ENCODE data around the gene SLC41A3. TPM values are rescaled to one million over a fixed set of nuclear protein-coding genes. Genes with fewer than 3 reads are reported as not detected.
"Not testable (repeated sequence)": the region's sequence is repeated elsewhere in the genome, so short reads cannot be mapped to it uniquely, and the experiment has no call there.

SLC41A3 gene
- total RNA-seq, 1 experiment from 2014 or later = 41.2 TPM

DNA sequence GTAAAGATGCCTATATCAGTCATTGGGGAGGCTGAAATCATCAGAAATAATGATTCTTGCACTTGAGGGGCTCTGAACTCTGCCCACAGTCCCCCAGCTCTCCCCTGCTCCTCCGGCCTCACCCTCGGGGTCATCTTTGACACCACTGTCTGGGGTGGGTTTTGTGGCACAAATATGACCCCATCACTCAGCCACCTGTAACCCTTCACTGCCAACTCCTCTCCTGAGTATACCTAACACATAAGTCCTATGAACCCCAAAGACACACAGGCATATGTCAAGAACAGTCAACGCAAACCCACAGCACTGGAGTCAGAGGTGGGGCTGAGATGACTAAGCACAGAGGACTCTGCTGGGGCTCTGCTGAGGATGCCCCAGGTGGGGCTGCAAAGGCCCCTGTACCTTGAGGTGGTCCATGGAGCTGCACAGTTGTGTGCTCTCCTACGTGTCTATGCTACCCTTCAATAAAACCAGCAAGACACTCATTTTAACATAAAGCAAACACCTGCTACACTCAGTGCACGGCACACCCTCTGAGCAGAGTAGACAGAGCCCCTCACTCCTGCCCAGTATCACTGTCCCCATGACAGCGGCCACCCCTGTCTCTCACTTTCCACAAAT, 29.9 kb downstream of the SLC41A3 start:
- DNase-seq (ENCODE audit: low read depth) = no peak

DNA sequence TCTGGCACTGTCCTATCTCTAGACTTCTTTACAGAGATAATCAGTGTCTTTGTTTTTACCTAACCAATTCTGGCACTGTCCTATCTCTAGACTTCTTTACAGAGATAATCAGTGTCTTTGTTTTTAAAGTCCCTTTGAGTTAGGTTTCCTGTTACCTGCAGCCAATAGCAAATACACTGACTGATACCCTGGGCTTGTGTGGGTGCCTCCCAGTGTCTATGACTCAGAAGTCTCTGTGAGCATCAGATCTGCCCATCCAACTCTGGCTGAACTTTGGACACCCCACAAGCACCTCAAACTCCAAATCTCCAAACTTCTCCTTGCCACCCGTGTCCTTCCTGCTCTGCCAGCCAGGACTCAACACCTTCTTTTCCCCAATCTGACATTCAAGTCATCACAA, 30.4 kb downstream of the SLC41A3 start:
- DNase-seq (ENCODE audit: low read depth) = no peak

DNA sequence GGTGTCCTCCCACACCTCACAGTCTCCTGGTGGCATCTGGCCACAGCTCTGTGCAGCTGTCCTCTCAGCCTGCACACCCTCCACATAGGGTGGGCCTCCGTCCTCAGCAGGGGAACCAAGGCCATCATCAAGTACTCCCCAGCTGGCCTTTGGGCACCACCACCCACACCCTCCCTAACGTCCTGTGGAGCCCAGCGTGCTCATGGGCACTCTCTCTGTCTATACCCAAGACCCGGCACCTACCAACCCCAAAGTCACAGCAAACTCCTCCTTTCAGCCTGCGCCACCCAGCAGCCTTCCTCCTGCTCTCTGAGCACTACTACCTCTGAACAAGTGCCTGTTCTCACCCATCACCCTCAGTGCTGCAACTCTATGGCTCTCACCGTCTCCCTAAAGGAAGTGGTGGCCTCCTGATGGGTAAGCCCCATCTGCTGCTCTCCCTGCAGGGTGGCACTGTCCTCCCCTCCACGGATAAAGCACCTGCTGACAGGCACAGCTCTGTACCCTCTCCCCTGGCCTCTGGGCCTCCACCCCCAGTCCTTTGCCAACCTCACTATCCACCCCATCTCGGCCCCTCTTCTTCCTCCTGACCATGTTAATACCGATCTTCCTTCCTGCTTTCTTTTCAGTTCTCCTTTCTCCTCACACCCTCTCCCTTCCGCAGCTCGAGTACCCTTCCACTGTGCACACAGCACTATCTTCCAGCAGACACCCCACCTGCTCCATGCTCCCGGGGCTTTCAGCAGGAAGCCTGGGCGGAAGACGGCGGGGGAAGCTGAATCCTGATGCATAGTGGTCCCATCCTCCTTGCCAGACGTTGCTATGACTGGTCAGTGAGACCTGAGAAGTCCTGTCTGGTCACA, 31.5 kb downstream of the SLC41A3 start:
- DNase-seq (ENCODE audit: low read depth) = no peak

DNA sequence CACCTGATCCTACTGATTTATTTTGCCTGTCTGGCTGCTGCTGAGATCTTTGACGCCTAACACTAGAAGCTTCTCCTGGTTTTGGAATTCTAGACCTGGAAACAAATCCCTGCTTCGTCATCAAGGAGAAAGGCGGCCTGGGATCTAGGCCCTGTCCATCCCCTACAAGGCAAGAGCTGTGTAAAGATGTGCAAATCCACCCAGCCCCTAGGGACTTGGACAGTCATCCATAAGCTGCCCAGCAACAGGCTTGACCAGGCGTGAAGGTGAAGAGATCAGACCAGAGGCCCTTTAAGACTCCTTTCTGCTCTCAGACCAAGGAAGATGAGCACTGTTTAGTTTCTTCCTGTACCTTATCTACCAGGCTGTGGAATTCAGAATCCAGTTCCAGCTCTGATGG, 32.2 kb downstream of the SLC41A3 start:
- peak; percentile 14 for DNase-seq (ENCODE audit: low read depth)

DNA sequence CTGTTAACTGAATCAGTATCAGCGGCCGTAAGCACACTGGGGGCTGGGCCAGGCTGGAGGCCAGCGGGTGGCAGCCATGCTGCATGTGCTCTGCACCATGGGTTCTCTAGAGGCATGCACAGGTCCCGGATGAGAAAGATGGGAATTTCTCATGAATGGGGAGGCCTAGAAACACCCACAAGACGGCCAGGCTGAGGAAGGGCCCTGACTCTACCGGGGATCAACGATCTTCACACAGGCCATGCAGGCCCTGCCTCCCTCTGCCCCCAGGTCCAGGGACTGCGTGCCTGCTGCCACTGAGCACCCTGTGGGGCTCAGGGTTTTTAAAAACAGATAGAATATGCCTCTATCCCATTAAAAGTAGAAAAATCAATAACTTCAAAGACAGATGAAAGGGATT, 32.7 kb downstream of the SLC41A3 start:
- no peak for DNase-seq (ENCODE audit: low read depth)

DNA sequence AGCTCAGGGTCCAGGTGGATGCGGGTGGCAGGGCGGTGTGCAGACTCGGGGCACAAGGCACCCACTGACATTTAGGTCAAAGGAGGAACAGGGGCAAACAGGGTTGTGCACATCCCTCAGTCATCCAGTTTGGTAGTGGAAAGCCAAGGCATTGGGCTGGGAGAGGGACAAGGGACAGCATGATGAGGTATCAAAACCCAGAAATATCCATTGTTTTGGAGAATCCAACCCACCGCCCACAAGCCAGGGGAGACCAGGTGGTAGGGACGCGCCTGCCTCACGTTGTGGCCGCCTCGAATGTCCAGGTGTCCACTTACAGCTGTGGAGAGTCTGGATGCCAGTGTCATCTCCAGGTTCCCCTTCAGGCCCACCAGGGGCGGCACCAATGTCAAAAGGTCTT, 33.3 kb downstream of the SLC41A3 start:
- DNase-seq (ENCODE audit: low read depth) = no peak

DNA sequence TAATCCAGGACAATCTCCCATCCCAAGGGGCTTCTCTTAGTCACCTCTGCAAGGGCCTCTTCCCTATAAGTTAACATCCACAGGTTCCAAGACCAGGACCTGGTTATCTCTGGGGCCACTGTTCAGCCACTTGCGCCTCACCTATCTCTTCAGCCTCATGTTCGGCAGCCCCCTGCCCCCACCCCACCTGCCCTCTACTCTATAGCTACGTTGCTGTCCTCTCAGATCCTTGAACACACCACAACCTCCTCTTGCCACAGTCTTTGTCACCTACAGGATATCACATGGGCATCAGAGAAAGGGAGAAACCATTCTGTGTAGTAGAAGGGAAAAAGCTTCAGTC, 33.9 kb downstream of the SLC41A3 start:
- no peak for DNase-seq (ENCODE audit: low read depth)

DNA sequence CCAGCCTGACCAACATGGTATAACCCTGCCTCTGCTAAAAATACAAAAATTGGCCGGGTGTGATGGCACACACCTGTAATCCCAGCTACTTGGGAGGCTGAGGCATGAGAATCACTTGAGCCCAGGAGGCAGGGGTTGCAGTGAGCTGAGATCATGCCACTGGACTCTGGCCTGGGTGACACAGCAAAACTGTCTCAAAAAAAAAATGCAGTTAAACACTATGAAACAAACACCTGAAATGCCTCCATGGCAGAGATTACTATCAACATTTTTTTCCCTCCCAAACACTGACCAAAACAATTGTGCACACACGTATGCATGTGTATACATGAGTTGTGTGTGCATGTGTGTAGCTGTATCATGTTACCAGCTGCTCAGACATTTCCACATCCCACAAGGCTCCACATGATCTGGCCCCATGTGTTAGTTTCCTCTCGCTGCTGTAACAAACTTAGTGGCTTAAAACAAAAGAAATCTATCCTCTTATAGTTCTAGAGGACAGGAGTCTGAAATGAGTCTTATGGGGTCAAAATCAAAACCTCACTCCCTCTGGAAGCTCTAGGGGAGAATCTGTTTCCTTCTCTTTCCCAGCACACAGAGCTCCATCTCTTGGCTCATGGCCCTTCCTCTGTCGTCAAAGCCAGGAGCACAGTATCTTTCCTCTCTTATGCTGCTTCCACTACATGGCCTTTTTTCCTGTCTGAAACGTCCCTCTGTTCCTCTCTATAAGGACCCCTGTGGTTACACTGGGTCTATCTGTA, 34.5 kb downstream of the SLC41A3 start:
- no peak for DNase-seq (ENCODE audit: low read depth)

DNA sequence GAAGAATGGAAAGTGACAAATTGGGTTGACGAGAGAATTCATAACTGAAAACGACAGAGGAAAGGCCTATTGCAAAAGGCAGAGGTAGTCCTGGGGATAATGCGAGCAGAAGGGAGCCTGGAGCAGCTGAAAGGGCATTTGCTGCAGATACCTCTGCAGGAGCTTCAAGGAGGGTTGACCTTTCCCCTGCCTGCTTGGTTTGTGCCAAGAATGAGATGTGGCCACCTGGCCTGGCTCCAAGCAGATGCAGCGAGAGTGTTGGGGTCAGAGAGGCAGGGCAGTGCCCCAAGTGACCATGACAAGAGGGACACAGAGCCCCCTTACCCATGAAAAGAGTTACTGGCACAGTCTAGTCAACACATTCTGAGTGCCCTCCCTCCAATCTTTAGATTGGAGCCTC, 43.5 kb downstream of the SLC41A3 start:
- no peak for DNase-seq (ENCODE audit: low read depth)

DNA sequence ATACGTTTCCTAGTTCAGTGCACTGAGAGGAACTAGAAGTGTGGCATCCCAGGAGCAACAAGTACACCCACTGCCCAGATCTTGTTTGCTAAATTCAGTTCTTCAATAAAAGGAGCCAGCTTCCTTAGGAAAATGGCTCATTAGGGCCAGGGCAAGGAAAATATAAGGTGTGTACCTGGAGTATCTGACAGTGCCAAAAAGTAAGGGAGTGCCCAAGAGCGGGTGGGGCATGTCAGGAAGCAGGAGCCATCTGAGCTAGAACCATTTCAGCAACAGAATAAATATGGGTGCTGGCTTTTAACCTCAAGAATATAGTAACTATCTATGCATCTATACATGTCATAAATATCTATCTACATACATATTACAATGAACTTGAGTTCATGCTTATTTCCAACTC, 44.1 kb downstream of the SLC41A3 start:
- DNase-seq (ENCODE audit: low read depth) = no peak

DNA sequence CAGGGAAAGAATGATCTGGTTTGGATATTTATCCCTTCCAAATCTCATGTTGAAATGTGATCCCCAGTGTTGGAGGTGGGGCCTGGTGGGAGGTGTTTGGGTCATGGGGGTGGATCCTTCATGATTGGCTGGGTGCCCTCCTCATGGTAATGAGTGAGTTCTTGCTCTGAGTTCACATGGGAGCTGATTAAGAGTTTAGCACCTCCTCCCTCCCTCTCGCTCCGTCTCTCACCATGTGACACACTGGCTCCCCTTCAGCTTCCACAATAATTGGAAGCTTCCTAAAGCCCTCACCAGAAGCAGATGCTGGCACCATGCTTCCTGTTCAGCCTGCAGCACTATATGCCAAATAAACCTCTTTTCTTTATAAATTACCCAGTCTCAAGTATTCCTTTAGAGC, 45.1 kb downstream of the SLC41A3 start:
- not testable (repeated sequence) for DNase-seq (ENCODE audit: low read depth)

DNA sequence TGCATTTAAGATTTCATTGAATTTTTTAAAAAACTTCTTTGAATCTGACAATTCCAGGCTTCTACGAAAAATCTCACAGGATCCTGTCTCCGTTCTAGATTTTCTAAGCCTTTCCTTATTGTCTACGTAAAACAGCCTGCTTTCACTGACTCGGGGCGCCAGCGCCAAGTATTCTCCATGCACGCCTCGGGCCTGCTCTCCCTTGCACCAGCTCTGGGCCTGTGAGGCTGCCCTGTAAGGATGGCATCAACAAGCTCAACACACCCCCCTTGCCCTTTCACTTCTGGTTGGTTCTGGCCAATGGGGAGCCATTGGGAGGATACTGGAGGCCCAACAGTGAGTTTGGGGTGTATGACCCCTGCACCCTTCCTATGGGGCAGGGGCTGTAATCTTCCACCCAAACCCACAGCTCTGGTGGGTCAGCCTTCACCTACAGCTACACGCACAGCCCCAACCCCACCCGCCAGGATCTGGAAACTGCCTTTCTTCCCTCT, 47.8 kb downstream of the SLC41A3 start:
- no peak for DNase-seq (ENCODE audit: low read depth)

DNA sequence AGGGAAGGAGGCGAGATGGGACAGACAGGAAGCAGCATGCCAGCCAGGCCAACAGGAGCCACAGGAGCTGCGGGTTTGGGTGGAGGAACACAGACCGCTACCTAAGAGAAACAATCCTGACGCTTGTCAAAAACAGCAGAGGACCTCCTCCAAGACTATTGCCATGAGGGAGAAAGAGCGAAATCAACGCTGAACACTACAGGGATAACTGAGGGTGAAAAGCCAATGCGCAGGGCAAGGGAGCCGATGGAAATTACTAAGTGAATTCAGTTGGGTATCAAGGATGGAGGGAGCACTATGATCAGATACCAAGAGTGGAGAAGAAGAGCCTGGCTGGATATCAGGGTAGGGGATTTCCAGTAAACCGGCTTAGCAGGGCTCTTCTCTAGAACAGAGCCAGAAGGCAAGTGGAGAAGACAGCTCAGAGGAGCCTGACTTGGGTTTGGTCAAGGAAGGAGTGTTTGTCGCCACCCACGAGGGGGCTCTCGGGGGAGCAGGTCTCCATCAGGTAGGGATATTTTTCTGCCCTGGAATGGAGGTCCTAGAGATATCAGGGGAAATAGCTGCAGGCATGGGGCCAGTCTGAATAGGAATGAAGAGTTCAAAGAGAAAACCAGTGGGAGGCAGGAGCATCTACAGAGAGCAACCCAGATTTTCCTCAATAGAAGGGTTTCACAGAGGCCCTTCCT, 48.4 kb downstream of the SLC41A3 start:
- DNase-seq (ENCODE audit: low read depth) = no peak

DNA sequence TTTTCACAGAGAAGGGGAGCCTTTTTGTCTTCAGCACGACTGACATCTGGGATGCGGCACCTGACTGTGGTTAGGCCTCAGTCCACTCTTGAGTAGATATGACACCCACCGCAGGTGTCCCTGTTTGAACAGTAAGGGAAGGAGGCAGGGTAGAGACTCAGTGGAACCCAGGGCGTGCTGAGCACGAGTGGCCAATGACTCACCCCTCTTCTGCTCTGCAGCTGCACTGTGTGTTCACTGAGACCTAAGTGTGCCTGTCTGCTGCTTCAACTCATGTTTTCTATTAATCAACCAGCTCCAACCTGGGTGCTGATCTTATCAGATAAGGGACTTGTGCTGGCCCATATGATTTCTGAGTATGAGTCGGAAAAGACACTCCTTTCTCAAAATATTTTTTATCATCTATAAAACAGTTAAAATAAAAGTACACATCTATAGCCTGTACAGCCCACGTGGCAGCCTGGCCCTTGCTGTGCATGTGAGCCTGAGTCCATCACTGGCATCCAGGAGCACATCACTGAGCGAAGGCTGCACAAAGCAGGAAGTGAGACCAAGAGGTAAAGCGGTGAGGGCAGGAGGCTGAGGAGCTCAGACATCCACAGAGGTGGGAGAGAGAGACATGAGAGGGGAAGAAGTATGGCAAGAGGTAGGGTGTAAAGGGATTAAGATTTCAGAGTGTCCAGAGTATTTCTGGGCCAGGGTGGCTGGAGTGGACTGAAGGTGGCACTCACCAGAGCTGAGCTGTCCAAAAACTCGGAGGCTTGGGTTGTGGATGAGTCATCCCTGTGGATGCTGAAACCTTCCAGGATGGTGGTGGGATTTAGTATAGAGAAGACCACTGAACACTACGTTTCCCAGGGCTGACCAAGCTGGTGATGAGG, 49.2 kb downstream of the SLC41A3 start:
- no peak for DNase-seq (ENCODE audit: low read depth)

DNA sequence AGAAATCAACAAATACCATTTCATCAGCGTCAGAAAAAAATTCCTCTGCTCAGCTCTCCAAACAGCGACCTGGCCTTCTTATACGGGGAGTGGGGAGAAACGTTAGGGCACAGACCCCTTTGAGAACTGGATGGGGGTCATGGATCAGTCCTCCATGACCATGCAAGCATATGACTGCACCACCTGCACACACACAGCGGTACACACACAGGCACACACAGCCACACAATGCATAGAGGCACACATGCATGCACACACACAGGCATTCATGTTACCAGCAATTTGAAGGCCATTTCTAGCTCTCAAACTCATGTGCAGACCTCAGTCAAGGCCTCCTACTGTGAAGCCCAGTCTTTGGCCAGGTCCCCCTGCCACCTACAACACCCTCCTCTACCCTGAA, 50.2 kb downstream of the SLC41A3 start:
- no peak for DNase-seq (ENCODE audit: low read depth)

DNA sequence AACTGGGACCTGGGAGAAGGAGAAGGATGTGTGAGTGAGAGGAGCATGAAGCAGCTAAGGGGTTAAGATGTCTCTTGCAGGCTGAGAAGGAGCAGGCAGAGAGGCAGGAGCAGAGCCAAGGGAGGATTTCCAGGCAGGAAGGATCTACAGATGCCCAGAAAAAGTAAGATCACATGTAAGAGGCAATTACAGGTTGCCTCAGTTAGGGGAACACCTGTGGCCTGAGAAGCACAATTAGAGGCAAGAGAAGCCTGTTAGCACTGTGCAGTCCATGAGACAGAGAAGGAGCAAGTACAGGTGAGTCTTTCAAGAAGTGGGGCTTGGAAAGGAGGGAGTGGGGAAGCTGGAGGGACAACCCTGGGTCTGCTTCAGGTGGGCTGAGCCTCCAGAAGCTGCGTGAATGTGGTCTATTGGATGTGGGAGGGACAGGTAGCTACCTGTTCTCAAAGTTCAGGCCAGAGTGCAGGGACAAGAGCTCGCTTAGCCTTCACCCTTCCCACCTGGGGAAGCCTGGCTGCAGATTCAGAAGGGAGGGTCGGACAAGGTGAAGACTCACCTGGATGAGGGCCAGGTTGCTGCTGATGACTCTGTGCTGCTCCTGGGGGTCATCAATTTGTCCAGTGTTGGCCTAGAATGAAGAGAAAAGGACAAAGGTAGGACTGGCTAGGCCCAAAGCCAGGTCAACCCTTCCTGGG, 50.7 kb downstream of the SLC41A3 start:
- DNase-seq (ENCODE audit: low read depth) = no peak

DNA sequence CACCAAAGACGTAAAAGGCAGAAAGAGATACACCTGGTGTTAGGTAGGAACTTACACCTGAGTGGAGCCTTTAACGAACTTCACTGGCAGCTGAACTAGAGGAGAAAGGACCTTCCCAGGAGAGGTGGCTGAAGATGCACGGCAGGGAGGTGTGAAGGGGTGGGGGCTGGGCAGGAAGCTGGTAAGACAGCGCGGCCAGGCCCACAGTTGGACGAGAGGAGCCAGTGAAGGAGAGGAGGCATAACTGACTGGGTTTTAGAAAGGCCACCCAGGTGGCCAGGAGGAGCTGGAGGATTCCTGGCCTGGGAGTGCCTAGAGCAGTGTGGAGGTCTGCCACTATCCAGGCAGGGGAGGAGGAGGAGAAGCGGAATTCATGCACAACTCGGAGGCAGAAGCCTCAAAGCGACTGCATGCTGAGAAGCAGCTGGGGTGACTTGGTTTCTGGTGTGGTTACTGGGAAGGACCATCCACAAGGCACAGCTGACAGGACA, 51.9 kb downstream of the SLC41A3 start:
- no peak for DNase-seq (ENCODE audit: low read depth)

DNA sequence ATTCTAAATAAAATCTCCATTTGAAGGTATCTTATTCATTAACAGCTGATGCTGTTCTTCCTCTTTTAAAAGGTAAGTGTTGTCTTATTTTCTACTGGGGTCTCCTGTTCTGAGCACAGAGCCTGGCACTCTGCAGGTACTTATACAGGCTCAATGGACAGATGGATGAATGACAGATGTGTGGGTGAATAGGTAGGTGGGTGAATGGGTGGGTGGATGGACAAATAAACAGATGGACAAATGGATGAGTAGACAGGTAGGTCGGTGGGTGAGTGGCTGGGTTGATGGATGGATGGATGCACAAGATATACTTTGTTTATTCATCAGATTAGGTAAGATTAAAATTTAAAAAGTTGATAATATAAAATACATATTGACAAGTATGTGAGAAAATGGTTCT, 53.5 kb downstream of the SLC41A3 start:
- DNase-seq (ENCODE audit: low read depth) = no peak

DNA sequence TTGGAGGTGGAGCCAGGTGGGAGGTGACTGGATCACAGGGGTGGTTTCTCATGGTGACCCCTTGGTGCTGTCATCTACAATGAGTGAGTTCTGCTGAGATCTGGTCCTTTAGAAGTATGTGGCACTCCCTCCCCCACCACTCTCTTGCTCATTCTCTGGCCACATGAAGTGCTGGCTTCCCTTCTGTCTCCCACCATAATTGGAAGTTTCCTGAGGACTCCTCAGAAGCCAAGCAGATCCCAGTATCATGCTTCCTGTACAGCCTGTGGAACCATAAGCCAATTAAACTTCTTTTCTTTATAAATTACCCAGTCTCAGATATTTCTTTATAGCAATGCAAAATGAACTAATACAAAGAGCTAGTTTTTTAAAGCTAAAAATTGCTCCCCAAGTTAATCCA, 54.7 kb downstream of the SLC41A3 start:
- DNase-seq (ENCODE audit: low read depth) = no peak

DNA sequence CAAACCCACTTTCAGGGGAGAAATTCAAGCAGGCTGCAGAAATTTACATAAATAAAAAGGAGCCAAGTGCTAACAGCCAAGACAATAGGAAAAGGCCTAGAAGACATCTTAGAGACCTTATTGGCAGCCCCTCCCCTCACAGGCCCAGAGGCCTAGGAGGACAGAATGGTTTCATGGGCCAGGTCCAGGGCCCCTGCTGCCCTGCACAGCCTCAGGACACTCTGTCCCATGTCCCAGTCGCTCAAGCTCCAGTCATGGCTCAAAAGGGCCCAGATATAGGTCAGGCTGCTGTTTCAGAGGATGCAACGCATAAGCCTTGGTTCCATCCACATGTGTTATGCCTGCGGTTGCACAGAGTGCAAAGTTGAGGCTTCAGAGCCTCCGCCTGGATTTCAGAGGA, 55.8 kb downstream of the SLC41A3 start:
- DNase-seq (ENCODE audit: low read depth) = no peak

All from LHCN-M2 (cell line).